22Rv1 (cell line): ENCODE results near the gene REXO1.

ENCODE experiments used
- CTCF ChIP-seq: fragments of 450-650 bp; IDR thresholded peaks from 2 replicates; pipeline ENCODE4 v1.5.1; 2017; ENCODE audit warnings: mild to moderate bottlenecking
- ZFX ChIP-seq: fragments of 450-650 bp; IDR thresholded peaks from 2 replicates; pipeline ENCODE4 v1.6.1; 2017; ENCODE audit warnings: antibody characterized with exemption, borderline replicate concordance

DNA sequence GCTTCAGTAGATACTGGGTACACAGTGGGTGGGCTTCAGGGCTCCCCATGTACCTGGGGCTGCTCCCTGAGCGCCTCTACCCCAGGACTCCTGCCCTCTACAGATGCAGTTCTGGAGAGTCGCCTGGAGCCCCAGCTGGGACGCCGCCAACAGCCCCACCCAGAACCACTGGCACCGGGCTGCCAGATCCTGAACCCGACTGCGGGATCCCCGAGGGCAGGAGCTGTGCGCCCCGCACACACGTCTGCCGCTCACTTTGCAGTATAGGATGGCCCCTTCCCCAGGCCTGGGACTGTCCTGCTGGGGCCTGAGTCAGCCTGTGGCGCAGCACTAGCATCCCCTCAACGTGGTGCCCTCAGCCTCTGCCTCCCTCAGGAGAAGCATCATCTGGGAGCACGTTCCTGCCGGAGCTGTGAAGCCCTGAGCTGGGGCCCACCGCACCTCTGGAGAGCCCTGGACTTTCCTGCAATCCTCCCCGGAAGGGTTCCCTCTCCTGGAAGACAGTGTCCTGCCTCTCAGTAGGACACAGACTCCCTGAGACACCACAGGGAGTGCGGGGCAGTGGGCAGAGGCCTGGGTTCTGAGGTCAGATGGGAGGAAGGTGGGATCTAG, 3.7 kb downstream of the REXO1 start:
- TF ChIP-seq CTCF: no peak
- no peak for TF ChIP-seq ZFX
